GM12874 (cell line): ENCODE measurements around the gene CENPP.

Experiments
- TF ChIP-seq, protein P1 (sequence below): IDR thresholded peaks from 2 replicates; pipeline ENCODE4 v1.5.1; 2011; ENCODE audit warnings: low read depth, mild to moderate bottlenecking, control low read depth, low read length, moderate library complexity; ENCODE audit not compliant: insufficient read depth

Gene CENPP

DNA sequence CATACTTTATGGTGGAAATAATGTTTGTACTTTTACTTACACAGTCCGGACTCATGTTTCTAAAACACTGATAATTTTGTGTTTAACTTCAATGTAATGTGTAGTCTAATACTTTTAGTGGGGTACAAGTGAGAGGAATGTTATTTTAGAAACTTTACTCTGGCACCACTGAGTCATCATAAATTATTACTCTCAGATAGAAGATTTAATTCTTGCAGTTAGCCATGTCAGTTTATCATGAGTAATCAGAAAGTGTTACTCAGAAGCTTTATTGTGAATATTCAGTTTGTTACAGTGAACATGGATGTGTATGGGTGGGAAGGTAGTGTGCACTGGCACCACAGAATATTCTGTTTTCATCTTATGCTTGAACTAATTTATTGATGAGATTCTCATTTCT, 58.6 kb downstream of the CENPP start:
- TF ChIP-seq, protein P1, sequence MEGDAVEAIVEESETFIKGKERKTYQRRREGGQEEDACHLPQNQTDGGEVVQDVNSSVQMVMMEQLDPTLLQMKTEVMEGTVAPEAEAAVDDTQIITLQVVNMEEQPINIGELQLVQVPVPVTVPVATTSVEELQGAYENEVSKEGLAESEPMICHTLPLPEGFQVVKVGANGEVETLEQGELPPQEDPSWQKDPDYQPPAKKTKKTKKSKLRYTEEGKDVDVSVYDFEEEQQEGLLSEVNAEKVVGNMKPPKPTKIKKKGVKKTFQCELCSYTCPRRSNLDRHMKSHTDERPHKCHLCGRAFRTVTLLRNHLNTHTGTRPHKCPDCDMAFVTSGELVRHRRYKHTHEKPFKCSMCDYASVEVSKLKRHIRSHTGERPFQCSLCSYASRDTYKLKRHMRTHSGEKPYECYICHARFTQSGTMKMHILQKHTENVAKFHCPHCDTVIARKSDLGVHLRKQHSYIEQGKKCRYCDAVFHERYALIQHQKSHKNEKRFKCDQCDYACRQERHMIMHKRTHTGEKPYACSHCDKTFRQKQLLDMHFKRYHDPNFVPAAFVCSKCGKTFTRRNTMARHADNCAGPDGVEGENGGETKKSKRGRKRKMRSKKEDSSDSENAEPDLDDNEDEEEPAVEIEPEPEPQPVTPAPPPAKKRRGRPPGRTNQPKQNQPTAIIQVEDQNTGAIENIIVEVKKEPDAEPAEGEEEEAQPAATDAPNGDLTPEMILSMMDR, result no peak

DNA sequence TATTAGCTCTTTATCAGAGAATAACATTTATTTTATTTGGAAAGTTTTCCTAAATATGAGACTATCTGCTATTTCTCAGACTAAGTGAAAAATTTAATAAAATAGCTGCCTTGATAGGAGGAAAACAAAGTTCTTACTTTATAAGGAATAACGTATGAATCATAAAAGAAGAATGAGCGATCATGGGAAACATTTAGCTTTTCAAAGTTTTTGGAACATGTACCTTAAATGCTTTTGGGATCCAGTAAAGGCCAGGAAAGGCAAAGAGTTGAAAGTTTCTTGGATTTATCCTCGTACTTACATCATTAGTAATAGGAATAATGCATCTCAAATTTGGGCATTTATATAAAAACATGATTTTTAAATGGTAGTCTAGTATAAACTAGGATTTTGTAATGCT, 59.2 kb downstream of the CENPP start:
- TF ChIP-seq, protein P1, result no peak

DNA sequence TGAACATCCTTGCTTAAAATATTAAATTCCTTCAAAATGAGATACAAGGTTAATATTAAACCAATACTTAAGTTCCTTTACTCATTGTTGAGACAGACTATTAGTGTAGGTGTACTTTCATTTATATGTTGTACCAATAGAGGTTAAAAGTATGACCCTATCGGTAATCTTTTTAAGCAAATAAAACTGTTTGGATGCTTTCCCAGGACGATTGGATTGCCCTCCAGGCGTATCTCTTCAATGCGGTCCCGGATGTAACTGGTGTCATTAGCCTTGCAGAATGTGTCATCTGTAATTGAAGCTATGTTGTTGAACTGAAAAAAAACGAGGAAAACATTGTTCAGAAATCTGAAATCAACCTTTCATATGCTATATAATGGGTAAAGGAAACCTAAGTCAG, 59.7 kb downstream of the CENPP start:
- TF ChIP-seq, protein P1, result no peak

DNA sequence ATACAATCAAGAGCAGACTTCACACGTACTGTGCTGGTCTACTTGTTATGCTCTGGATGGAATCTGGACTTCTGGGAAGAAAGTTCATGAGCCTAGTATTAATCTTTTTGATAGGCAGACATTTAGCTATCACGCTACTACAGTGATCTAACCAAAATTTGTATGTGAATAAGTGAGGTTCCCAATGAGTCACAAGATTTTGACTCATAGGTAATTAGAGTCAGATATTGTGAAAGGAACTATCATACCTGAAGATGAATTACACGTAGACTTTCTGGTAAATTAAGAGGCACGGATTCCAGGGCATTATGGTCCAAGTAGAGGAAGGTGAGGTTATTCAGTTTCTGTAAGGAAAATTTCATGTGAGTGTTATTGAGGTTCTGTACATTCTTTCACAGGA, 60.2 kb downstream of the CENPP start:
- TF ChIP-seq, protein P1, result no peak

DNA sequence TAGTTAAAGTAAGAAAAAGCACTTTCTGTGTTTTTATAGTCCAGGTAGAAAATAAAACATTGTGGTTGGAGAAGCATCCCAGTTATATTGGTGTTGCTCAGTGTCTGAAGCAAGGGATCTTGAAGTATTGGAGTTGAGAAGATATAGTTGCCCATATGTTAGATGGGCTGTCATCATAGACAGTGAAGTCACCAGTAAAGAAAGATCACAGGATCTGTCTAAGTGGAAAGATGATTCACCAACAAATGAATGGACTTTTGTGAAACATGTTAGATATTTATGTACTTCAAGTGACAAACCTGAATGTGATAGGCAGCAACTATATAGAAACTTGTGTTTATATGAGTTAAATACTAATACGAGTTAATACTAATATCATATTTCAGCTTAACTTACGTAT, 66.9 kb downstream of the CENPP start:
- TF ChIP-seq, protein P1, result no peak

DNA sequence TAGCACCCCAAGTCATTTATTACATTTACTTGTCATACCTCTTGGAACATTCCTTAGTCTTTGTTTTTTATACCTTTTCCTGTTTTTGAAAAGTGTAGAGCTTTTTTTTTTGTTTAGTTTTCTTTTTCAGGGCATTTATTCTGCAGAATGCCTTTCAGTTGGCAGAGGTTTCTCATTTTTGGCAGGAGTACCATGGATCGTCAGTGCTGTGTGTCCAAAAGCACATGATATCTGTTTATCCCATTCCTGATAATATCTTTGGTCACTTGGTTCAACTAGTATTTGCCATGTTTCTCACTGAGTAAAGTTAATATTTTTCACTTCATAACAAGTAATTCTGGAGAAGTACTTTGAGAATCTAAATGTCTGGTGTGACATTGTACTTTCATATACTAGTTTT, 67.9 kb downstream of the CENPP start:
- TF ChIP-seq, protein P1, result no peak

DNA sequence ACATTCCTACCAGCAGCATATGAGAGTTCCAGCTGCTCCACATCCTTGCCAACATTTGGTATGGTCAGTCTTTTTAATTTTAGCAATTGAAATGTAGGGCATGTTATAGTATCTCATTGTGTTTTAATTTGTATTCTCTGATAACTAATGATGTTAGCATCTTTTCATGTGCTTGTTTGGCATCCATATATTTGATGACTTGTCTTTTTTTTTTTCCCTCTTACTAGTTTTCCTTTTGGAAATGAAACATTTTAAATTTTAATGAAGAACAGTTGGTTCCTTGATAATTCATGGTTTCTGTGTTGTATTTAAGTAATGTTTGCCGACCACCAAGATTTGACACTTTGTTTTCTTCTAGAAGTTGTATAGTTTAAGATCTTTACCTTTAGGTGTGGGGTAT, 69.9 kb downstream of the CENPP start:
- TF ChIP-seq, protein P1, result no peak

DNA sequence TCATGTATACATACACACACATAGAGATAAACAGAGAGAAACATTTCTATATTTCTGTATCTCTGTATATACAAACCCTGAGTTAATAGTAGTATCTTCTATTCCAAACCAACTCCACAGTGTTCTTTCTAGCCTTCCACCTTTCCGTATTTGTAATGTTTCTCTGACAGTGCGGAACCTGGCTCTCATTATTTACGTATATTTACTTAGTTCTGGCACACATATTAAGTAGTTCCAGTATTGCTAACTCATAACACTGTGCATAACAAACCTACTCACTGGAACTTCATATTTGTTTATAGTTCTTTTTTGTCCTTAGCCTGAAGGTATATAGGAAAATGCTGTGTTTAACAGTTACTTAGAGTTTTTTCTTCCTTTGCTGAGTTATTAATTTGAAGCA, 72.1 kb downstream of the CENPP start:
- TF ChIP-seq, protein P1, result no peak
